IMR-90 (cell line): ENCODE measurements around the gene DNASE2B.

ENCODE experiments used
- CEBPB ChIP-seq: IDR thresholded peaks from 2 replicates; pipeline ENCODE4 v1.6.1; 2012; ENCODE audit warnings: low read depth, low read length, improper control_type of control experiment
- CTCF ChIP-seq: conservative IDR thresholded peaks from 2 replicates; pipeline ENCODE4 v1.5.1; 2012; ENCODE audit warnings: mild to moderate bottlenecking, low read depth, low read length, improper control_type of control experiment
- MAZ ChIP-seq: IDR thresholded peaks from 2 replicates; pipeline ENCODE4 v1.6.1; 2012; ENCODE audit warnings: low read depth, mild to moderate bottlenecking, low read length, improper control_type of control experiment, moderate library complexity, borderline replicate concordance
- POLR2A ChIP-seq: IDR thresholded peaks from 2 replicates; pipeline ENCODE4 v1.6.1; 2012; ENCODE audit warnings: mild to moderate bottlenecking, low read depth, low read length
- RAD21 ChIP-seq: IDR thresholded peaks from 2 replicates; pipeline ENCODE4 v1.6.1; 2012; ENCODE audit warnings: low read length, improper control_type of control experiment
- RCOR1 ChIP-seq: IDR thresholded peaks from 2 replicates; pipeline ENCODE4 v1.6.1; 2012; ENCODE audit warnings: mild to moderate bottlenecking, low read length, improper control_type of control experiment; ENCODE audit not compliant: insufficient replicate concordance
- RFX5 ChIP-seq: IDR thresholded peaks from 2 replicates; pipeline ENCODE4 v1.8.0; 2012; ENCODE audit warnings: low read depth, mild to moderate bottlenecking, low read length, moderate library complexity
- SMC3 ChIP-seq: fragments of 150-350 bp; IDR thresholded peaks from 2 replicates; pipeline ENCODE4 v1.6.1; 2016; ENCODE audit warnings: low read depth, mild to moderate bottlenecking, antibody characterized with exemption, low read length, moderate library complexity
- USF2 ChIP-seq: fragments of 150-350 bp; IDR thresholded peaks from 2 replicates; pipeline ENCODE4 v1.6.1; 2017; ENCODE audit warnings: mild to moderate bottlenecking, antibody characterized with exemption, low read length, low read depth

- TF ChIP-seq CEBPB (no peak), RFX5 (no peak), POLR2A (no peak), CTCF (no peak), MAZ (no peak), RAD21 (no peak), RCOR1 (no peak), USF2 (no peak), SMC3 (no peak)
Measured at GRCh38 chr1:84352298-84353106, 45.8 kb upstream of the DNASE2B start.
